Smooth muscle cell (in vitro differentiated cells): ENCODE results near the gene SPRED2. TPM values are rescaled to one million over a fixed set of nuclear protein-coding genes. Genes with fewer than 3 reads are reported as not detected.

ENCODE experiments used
- DNase-seq: peaks from one replicate; lab custom pipeline; 2025; ENCODE audit not compliant: unreplicated experiment; lab: John Stamatoyannopoulos, UW
- H2AFZ ChIP-seq: fragments of 200-600 bp; sonication (generic); 2 replicates; pipeline ENCODE4 v1.6.0; 2016; ENCODE audit warnings: antibody characterized with exemption, low read depth, mild to moderate bottlenecking
- H3F3A ChIP-seq: fragments of 200-600 bp; sonication (generic); 2 replicates; pipeline ENCODE4 v1.6.0; 2017; ENCODE audit warnings: antibody characterized with exemption, low read depth
- H3K27ac ChIP-seq: fragments of 200-600 bp; sonication (generic); 2 replicates; pipeline ENCODE4 v1.5.1; 2016; ENCODE audit warnings: low read depth, mild to moderate bottlenecking
- H3K27me3 ChIP-seq: fragments of 200-600 bp; sonication (generic); 2 replicates; pipeline ENCODE4 v1.6.1; 2016; ENCODE audit warnings: low read depth, mild to moderate bottlenecking
- H3K36me3 ChIP-seq: fragments of 200-600 bp; sonication (generic); 2 replicates; pipeline ENCODE4 v1.5.1; 2016; ENCODE audit warnings: low read depth
- H3K4me1 ChIP-seq: fragments of 200-600 bp; sonication (generic); 2 replicates; pipeline ENCODE4 v1.5.1; 2016; ENCODE audit warnings: low read depth
- H3K4me2 ChIP-seq: fragments of 200-600 bp; sonication (generic); 2 replicates; pipeline ENCODE4 v1.6.0; 2016; ENCODE audit warnings: mild to moderate bottlenecking
- H3K4me3 ChIP-seq: fragments of 200-600 bp; sonication (generic); 2 replicates; pipeline ENCODE4 v1.5.1; 2016; ENCODE audit warnings: mild to moderate bottlenecking
- H3K79me2 ChIP-seq: fragments of 200-600 bp; sonication (generic); 2 replicates; pipeline ENCODE4 v1.6.0; 2016; ENCODE audit warnings: low read depth, mild to moderate bottlenecking
- H3K9ac ChIP-seq: fragments of 200-600 bp; sonication (generic); 2 replicates; pipeline ENCODE4 v1.6.0; 2016; ENCODE audit warnings: low read depth
- H3K9me3 ChIP-seq: fragments of 200-600 bp; sonication (generic); replicated peaks from 2 replicates; pipeline ENCODE4 v1.5.1; 2016; ENCODE audit warnings: low read depth
- H4K20me1 ChIP-seq: fragments of 200-600 bp; sonication (generic); 2 replicates; pipeline ENCODE4 v1.6.0; 2016; ENCODE audit warnings: low read depth
- WGBS: methylation state at CpG from one replicate; pipeline ENCODE4 v1.1.7; 2016; ENCODE audit warnings: low lambda C conversion rate; 5-methylcytosine and 5-hydroxymethylcytosine counted together
- polyA plus RNA-seq: library from polyadenylated mRNA; unstranded; fragments of >200 nt; fragmentation: Nextera tagmentation; extraction: Ambion mirVana; gene quantifications from 2 replicates; pipeline ENCODE4 v1.2.1, GENCODE V29; 2016
- total RNA-seq: library from RNA; depleted of rRNA; stranded (reverse); fragments of >200 nt; gene quantifications from 2 replicates; pipeline ENCODE4 v1.2.3, GENCODE V29; 2014
- TF ChIP-seq, protein P1 (sequence below): fragments of 200-600 bp; sonication (generic); IDR thresholded peaks from 2 replicates; pipeline ENCODE4 v1.5.1; 2017; ENCODE audit warnings: borderline replicate concordance, mild to moderate bottlenecking, antibody characterized with exemption; ENCODE audit not compliant: insufficient read depth, poor library complexity, severe bottlenecking

Gene SPRED2
- total and polyA plus RNA-seq, 2 experiments from 2014 or later: 18.3 to 23.7 TPM

DNA sequence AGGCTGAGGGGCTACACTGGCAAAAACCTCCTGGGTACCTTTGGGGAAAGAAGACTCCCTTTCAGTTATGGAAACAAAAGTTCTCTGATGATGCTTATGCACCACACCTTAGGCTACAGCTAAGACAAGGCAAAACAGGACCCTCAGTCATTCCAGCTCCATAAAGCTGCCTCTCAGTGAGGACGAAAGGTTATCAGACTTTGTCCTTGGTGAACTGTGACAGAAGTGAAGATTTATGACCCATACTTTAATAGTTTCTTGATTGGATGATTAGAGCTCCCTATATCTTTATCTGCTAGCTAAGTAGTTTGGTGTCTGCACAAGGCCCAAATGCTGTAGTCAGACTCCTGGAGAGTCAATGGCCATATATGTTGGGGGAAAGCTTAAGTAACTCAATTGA lies 40.6 kb upstream of the SPRED2 start:
- DNase-seq: no peak
- no peak overlapping the region for H3K9ac ChIP-seq

DNA sequence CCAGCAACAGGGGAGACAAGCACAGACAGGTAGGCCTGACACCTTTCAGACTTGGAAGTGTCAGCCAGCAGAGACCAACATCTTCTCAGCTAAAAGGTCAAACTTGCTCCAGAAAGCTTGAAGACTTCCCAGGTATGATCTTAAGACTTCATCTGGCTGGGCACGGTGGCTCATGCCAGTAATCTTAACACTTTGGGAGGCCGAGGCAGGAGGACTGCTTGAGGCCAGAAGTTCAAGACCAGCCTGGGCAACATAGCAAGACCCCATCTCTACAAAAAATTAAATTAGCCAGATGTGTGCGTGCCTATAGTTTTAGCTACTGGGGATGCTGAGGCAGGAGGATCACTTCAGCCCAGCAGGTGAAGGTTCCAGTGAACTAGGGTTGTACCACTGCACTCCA lies 39.0 kb upstream of the SPRED2 start:
- Histone ChIP-seq H3F3A (no peaks in the 10 kb centered on the region), H3K27ac (no peak overlapping the region), H3K4me1 (no peaks in the 10 kb centered on the region), H3K79me2 (no peaks in the 10 kb centered on the region), H3K4me3 (no peak overlapping the region), H3K9me3 (no peaks in the 10 kb centered on the region), H3K9ac (no peak overlapping the region), H2AFZ (no peak overlapping the region), H3K36me3 (no peaks in the 10 kb centered on the region), H3K4me2 (no peak overlapping the region), H3K27me3 (no peaks in the 10 kb centered on the region), H4K20me1 (no peaks in the 10 kb centered on the region)
- WGBS: 98% methylated on average over 3 of the region's 3 CpGs
- TF ChIP-seq, protein P1, sequence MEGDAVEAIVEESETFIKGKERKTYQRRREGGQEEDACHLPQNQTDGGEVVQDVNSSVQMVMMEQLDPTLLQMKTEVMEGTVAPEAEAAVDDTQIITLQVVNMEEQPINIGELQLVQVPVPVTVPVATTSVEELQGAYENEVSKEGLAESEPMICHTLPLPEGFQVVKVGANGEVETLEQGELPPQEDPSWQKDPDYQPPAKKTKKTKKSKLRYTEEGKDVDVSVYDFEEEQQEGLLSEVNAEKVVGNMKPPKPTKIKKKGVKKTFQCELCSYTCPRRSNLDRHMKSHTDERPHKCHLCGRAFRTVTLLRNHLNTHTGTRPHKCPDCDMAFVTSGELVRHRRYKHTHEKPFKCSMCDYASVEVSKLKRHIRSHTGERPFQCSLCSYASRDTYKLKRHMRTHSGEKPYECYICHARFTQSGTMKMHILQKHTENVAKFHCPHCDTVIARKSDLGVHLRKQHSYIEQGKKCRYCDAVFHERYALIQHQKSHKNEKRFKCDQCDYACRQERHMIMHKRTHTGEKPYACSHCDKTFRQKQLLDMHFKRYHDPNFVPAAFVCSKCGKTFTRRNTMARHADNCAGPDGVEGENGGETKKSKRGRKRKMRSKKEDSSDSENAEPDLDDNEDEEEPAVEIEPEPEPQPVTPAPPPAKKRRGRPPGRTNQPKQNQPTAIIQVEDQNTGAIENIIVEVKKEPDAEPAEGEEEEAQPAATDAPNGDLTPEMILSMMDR: no peak
- no peak for DNase-seq

More for the DNA sequence above, 40.6 kb upstream of the SPRED2 start:
- TF ChIP-seq, protein P1: no peak
- Histone ChIP-seq H3K4me3 (no peak overlapping the region), H3F3A (no peaks in the 10 kb centered on the region), H3K36me3 (no peaks in the 10 kb centered on the region), H3K9me3 (no peaks in the 10 kb centered on the region), H3K4me2 (no peak overlapping the region), H3K27ac (no peak overlapping the region), H2AFZ (no peak overlapping the region), H3K4me1 (no peaks in the 10 kb centered on the region), H3K27me3 (no peaks in the 10 kb centered on the region), H4K20me1 (no peaks in the 10 kb centered on the region), H3K79me2 (no peaks in the 10 kb centered on the region)
- WGBS: 91% methylated on average over 1 of the region's 1 CpG

DNA sequence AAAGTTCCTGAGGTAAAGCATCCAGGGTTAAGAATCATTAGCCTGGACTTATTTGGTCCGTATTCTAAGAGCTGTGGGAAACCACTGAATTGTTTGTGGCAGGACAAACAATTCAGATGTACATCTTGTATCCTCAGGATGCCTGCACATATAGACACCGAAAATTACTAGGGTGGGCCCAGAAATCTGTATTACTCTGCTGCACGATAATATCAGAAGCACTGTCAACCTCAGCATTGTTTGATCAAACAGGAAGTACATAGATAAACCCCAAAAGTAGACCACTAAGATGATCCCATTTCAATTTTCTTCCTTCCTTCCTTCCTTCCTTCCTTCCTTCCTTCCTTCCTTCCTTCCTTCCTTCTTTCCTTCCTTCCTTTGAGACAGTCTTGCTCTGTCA lies 34.2 kb upstream of the SPRED2 start:
- 82% methylated on average over 3 of the region's 3 CpGs for WGBS
- H3K4me3 ChIP-seq: no peak overlapping the region
- H2AFZ ChIP-seq: no peak overlapping the region
- H3F3A ChIP-seq: no peaks in the 10 kb centered on the region
- no peak overlapping the region for H3K27ac ChIP-seq
- no peaks in the 10 kb centered on the region for H4K20me1 ChIP-seq
- DNase-seq: no peak
- no peaks in the 10 kb centered on the region for H3K36me3 ChIP-seq
- no peaks in the 10 kb centered on the region for H3K9me3 ChIP-seq
- TF ChIP-seq, protein P1: no peak
- H3K27me3 ChIP-seq: no peaks in the 10 kb centered on the region
- no peak overlapping the region for H3K9ac ChIP-seq
- no peak overlapping the region for H3K4me2 ChIP-seq
- H3K79me2 ChIP-seq: no peaks in the 10 kb centered on the region
- H3K4me1 ChIP-seq: peaks cover 5% of the 10 kb centered on the region

DNA sequence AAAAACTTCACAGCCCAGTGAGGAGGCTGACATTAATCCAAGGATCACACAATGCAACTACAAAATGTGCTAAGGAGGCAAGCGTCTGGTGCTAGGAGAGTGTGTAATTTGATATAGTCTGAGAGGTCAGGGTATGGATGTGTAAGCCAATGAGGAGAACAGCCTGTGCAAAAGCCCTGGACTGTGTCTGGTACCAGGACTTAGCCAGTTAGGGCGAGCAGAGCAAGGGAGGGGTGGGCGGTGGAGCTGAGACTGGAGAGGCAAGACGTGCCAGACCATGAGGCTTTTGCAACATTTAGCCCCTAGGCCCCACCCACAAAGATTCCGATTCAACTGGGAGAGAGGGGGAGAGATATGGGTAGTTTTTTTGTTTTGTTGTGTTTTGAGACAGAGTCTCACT lies 33.5 kb upstream of the SPRED2 start:
- H3K4me3 ChIP-seq: no peak overlapping the region
- no peaks in the 10 kb centered on the region for H3K79me2 ChIP-seq
- no peaks in the 10 kb centered on the region for H3K36me3 ChIP-seq
- TF ChIP-seq, protein P1: no peak
- no peak overlapping the region for H2AFZ ChIP-seq
- no peak overlapping the region for H3K27ac ChIP-seq
- no peak overlapping the region for H3K9ac ChIP-seq
- no peak for DNase-seq
- no peak overlapping the region for H3K4me2 ChIP-seq
- H3K4me1 ChIP-seq: peaks cover 5% of the 10 kb centered on the region
- WGBS: 20% methylated on average over 5 of the region's 5 CpGs
- no peaks in the 10 kb centered on the region for H4K20me1 ChIP-seq
- H3F3A ChIP-seq: no peaks in the 10 kb centered on the region
- no peaks in the 10 kb centered on the region for H3K9me3 ChIP-seq
- H3K27me3 ChIP-seq: no peaks in the 10 kb centered on the region
